Brain microvascular endothelial cell (primary cell): ENCODE data around the gene CSH2.
A peak's percentile ranks its signal among the peaks of the same experiment; 100 is the strongest.
"Not testable (repeated sequence)": the region's sequence is repeated elsewhere in the genome, so short reads cannot be mapped to it uniquely, and the experiment has no call there.

Experiments
- DNase-seq: peaks from one replicate; pipeline ENCODE4 v3.0.0-alpha.2; 2020
- H3K27ac ChIP-seq: fragments of 250-450 bp; sonication (Bioruptor Pico); 2 replicates; pipeline ENCODE4 v1.5.1; 2020; ENCODE audit warnings: mild to moderate bottlenecking, moderate library complexity
- H3K27me3 ChIP-seq: fragments of 250-450 bp; sonication (Bioruptor Pico); replicated peaks from 2 replicates; pipeline ENCODE4 v1.5.1; 2020; ENCODE audit warnings: mild to moderate bottlenecking
- H3K36me3 ChIP-seq: fragments of 250-450 bp; sonication (Bioruptor Pico); replicated peaks from 2 replicates; pipeline ENCODE4 v1.5.1; 2020; ENCODE audit warnings: mild to moderate bottlenecking
- H3K4me3 ChIP-seq: 2 replicates; pipeline ENCODE4 v1.5.1; 2011; ENCODE audit warnings: low read depth, mild to moderate bottlenecking, control low read depth, low read length, moderate library complexity
- in situ Hi-C: cut with HindIII; loops from 2 replicates; pipeline ENCODE4 v1.10.0; 2017; ENCODE audit warnings: low sequenced_read_pairs, low pct_ligation_motif_present
- TF ChIP-seq, protein P1 (sequence below): IDR thresholded peaks from 2 replicates; pipeline ENCODE4 v1.5.1; 2011; ENCODE audit warnings: low read depth, mild to moderate bottlenecking, moderate library complexity, low read length, control low read depth, inconsistent platforms; ENCODE audit errors: missing control alignments

CSH2 gene

DNA sequence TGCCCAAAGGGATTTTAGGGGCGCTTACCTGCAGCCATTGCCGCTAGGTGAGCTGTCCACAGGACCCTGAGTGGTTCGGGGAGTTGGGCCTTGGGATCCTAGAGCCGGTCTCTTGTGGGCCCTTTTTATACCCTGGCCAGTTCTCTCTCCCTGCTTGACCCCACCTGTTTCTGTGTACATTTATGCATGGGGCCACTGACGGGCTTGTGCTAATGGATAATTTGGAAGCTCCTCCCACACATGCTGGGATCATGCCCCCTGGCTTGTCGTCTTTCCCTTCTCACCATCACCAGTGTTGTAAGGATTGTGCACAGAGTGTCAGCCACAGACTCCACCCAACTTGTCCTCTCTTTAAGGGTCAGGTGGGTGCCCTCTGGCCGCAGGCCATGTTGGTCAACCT is at the start of gene CSH2:
TSS of gene CSH2 (minus strand) at position 101 of the 400 bp plus-strand sequence. CDS start at position 38, 63 bp downstream.
- H3K36me3 ChIP-seq, H3K4me3 ChIP-seq, DNase-seq, H3K27me3 ChIP-seq, in situ Hi-C loops, H3K27ac ChIP-seq: not testable (repeated sequence)

- H3K27ac ChIP-seq, H3K36me3 ChIP-seq, in situ Hi-C loops, H3K27me3 ChIP-seq, H3K4me3 ChIP-seq, DNase-seq: not testable (repeated sequence)
Observed at GRCh38 chr17:63922402-63922801, 48.9 kb upstream of the CSH2 start.

GRCh38 chr17:63920779-63921178 is 47.3 kb upstream of the CSH2 start:
- H3K27me3 ChIP-seq, H3K27ac ChIP-seq, H3K36me3 ChIP-seq, in situ Hi-C loops, DNase-seq, H3K4me3 ChIP-seq: not testable (repeated sequence)

- in situ Hi-C loops, DNase-seq, H3K36me3 ChIP-seq, H3K27me3 ChIP-seq, H3K27ac ChIP-seq, H3K4me3 ChIP-seq: not testable (repeated sequence)
Observed at GRCh38 chr17:63920050-63920449, 46.6 kb upstream of the CSH2 start.

DNA sequence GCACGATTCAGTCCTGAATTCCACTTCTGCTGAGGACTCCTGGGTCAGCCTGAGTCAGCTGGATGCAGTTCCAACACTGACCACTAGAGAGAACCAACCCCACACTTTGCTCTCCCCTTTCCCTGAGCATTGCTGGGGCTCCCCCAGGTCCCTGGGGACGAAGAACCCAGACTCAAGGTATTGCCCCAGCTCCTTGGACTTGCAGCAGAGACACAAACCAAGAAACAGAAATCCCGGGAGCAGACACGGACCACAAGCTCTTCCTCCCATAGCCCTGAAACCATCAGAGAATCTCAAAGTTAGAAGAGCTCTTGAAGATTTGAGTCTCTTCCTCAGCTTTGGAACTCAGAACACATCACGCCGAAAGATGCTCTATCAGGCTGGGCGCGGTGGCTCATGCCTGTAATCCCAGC is 45.8 kb upstream of the CSH2 start:
- in situ Hi-C loops, result no loop called here
- TF ChIP-seq, protein P1, sequence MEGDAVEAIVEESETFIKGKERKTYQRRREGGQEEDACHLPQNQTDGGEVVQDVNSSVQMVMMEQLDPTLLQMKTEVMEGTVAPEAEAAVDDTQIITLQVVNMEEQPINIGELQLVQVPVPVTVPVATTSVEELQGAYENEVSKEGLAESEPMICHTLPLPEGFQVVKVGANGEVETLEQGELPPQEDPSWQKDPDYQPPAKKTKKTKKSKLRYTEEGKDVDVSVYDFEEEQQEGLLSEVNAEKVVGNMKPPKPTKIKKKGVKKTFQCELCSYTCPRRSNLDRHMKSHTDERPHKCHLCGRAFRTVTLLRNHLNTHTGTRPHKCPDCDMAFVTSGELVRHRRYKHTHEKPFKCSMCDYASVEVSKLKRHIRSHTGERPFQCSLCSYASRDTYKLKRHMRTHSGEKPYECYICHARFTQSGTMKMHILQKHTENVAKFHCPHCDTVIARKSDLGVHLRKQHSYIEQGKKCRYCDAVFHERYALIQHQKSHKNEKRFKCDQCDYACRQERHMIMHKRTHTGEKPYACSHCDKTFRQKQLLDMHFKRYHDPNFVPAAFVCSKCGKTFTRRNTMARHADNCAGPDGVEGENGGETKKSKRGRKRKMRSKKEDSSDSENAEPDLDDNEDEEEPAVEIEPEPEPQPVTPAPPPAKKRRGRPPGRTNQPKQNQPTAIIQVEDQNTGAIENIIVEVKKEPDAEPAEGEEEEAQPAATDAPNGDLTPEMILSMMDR, result peak; percentile 93
- Histone ChIP-seq H3K27me3 (peaks cover 3% of the 10 kb centered on the region), H3K4me3 (no peak overlapping the region), H3K36me3 (no peaks in the 10 kb centered on the region), H3K27ac (no peak overlapping the region)
- peak; percentile 45 for DNase-seq

GRCh38 chr17:63918789-63919305 is 45.4 kb upstream of the CSH2 start, which contains the start of gene GH1:
Gene GH1, minus strand, starts transcription at chr17:63918839. Its CDS starts 63 bp downstream, at chr17:63918776.
- in situ Hi-C loops, H3K4me3 ChIP-seq: not testable (repeated sequence)

GRCh38 chr17:63918305-63918704 is 44.8 kb upstream of the CSH2 start:
- Histone ChIP-seq H3K27me3 (peaks cover 3% of the 10 kb centered on the region), H3K4me3 (no peak overlapping the region), H3K27ac (no peak overlapping the region), H3K36me3 (no peaks in the 10 kb centered on the region)
- in situ Hi-C loops, result no loop called here
- TF ChIP-seq, protein P1, result peak; percentile 4
- no peak for DNase-seq

More at GRCh38 chr17:63918789-63919305, 45.4 kb upstream of the CSH2 start, which contains the start of gene GH1:
- H3K36me3 ChIP-seq, H3K27me3 ChIP-seq, DNase-seq, H3K27ac ChIP-seq: not testable (repeated sequence)

- in situ Hi-C loops, result no loop called here
Observed at GRCh38 chr17:63917646-63918045, 44.2 kb upstream of the CSH2 start.

DNA sequence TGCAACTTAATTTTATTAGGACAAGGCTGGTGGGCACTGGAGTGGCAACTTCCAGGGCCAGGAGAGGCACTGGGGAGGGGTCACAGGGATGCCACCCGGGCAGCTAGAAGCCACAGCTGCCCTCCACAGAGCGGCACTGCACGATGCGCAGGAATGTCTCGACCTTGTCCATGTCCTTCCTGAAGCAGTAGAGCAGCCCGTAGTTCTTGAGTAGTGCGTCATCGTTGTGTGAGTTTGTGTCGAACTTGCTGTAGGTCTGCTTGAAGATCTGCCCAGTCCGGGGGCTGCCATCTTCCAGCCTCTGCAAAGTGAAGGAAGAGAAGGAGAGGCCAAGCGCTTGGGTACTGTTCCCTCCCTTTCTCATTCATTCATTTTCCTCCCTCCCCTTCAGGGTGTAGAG is 43.7 kb upstream of the CSH2 start:
- in situ Hi-C loops, DNase-seq, H3K27ac ChIP-seq, H3K36me3 ChIP-seq, H3K27me3 ChIP-seq, H3K4me3 ChIP-seq: not testable (repeated sequence)

More at GRCh38 chr17:63917646-63918045, 44.2 kb upstream of the CSH2 start:
- TF ChIP-seq, protein P1, result no peak
- H3K27me3 ChIP-seq, result peaks cover 3% of the 10 kb centered on the region
- no peak overlapping the region for H3K4me3 ChIP-seq
- no peaks in the 10 kb centered on the region for H3K36me3 ChIP-seq
- no peak for DNase-seq
- no peak overlapping the region for H3K27ac ChIP-seq
